ENCODE results near the gene PNCK.

The PNCK gene

DNA sequence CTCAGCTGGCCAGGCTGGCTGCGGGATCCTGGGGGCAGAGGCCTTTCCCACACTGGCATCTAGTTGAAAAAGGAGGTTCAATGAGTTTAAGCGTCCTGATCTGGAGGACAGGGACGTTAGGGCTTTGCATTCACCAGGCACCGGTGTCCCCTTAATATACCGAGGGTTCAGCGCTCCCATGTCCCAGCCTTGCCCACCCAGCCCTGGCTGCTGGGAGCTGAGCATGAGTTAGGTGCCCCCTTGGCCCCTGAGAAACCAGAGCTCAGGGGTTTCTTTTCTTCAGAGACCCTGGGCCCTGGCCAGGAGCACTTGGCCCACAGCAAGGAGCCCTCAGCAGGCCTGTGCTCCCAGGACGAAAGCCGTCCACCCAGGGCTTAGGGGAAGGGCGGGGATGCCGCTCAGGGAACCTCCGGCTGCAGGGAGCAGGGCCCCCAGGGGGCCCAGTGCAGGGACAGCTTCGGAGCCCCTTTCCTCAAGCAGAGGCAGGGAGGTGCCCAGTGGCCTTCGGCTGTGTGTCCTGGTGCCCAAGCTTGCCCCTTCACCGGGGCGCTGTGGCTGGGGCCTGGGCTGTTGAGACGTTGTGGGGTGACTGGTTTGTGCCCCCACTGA lies 47.5 kb downstream of the PNCK start:
- H3K27ac Mint-ChIP-seq = no peak overlapping the region

GRCh38 chrX:153625271-153626024 lies 48.2 kb downstream of the PNCK start:
- Mint-ChIP-seq H3K27me3 (no peaks in the 10 kb centered on the region), H3K36me3 (no peaks in the 10 kb centered on the region), H3K9me3 (ENCODE audit: low read depth) (no peaks in the 10 kb centered on the region), H3K4me3 (no peak overlapping the region), H3K27ac (no peak overlapping the region), H3K4me1 (ENCODE audit: low read depth) (no peaks in the 10 kb centered on the region)

More for the DNA sequence above, 47.5 kb downstream of the PNCK start:
- H3K4me1 Mint-ChIP-seq (ENCODE audit: low read depth) = no peaks in the 10 kb centered on the region
- H3K27me3 Mint-ChIP-seq = peaks cover under 1% of the 10 kb centered on the region
- H3K4me3 Mint-ChIP-seq = no peak overlapping the region
- H3K9me3 Mint-ChIP-seq (ENCODE audit: low read depth) = no peaks in the 10 kb centered on the region
- H3K36me3 Mint-ChIP-seq = no peaks in the 10 kb centered on the region

- H3K4me1 Mint-ChIP-seq (ENCODE audit: low read depth) = no peaks in the 10 kb centered on the region
- H3K27ac Mint-ChIP-seq = no peak overlapping the region
- no peaks in the 10 kb centered on the region for H3K36me3 Mint-ChIP-seq
- no peak overlapping the region for H3K4me3 Mint-ChIP-seq
- H3K27me3 Mint-ChIP-seq = no peaks in the 10 kb centered on the region
- no peaks in the 10 kb centered on the region for H3K9me3 Mint-ChIP-seq (ENCODE audit: low read depth)
Measured at GRCh38 chrX:153624196-153625091, 49.2 kb downstream of the PNCK start.

GRCh38 chrX:153623310-153624029 lies 50.1 kb downstream of the PNCK start:
- H3K4me3 Mint-ChIP-seq = no peak overlapping the region
- H3K9me3 Mint-ChIP-seq (ENCODE audit: low read depth) = no peaks in the 10 kb centered on the region
- H3K4me1 Mint-ChIP-seq (ENCODE audit: low read depth) = no peaks in the 10 kb centered on the region
- no peaks in the 10 kb centered on the region for H3K36me3 Mint-ChIP-seq
- H3K27ac Mint-ChIP-seq = no peak overlapping the region
- no peaks in the 10 kb centered on the region for H3K27me3 Mint-ChIP-seq

GRCh38 chrX:153622661-153623309 lies 50.8 kb downstream of the PNCK start:
- Mint-ChIP-seq H3K27me3 (no peaks in the 10 kb centered on the region), H3K27ac (no peak overlapping the region), H3K9me3 (ENCODE audit: low read depth) (no peaks in the 10 kb centered on the region), H3K36me3 (no peaks in the 10 kb centered on the region), H3K4me1 (ENCODE audit: low read depth) (no peaks in the 10 kb centered on the region), H3K4me3 (no peak overlapping the region)

- no peaks in the 10 kb centered on the region for H3K9me3 Mint-ChIP-seq (ENCODE audit: low read depth)
- no peaks in the 10 kb centered on the region for H3K27me3 Mint-ChIP-seq
- no peak overlapping the region for H3K27ac Mint-ChIP-seq
- H3K4me1 Mint-ChIP-seq (ENCODE audit: low read depth) = no peaks in the 10 kb centered on the region
- no peak overlapping the region for H3K4me3 Mint-ChIP-seq
- H3K36me3 Mint-ChIP-seq = no peaks in the 10 kb centered on the region
Measured at GRCh38 chrX:153621949-153622598, 51.5 kb downstream of the PNCK start.

DNA sequence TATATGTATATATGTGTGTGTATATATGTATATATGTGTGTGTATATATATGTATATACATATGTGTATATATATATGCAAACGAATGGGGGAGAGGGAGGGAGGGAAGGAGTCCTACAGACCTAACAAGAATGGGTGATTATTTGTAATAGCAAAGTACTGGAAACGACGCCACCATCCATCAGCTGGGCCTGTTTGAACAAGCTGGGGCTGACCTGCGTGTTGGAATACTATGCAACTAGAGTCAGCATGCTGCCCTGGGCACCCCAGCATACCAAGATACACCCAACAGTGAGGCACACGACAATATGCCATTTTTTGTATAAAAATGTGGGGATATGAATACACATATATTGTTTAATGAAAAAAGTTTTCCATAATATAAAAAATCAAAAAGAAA lies 53.0 kb downstream of the PNCK start:
- Mint-ChIP-seq H3K36me3 (no peaks in the 10 kb centered on the region), H3K9me3 (ENCODE audit: low read depth) (no peaks in the 10 kb centered on the region), H3K27ac (no peak overlapping the region), H3K4me3 (no peak overlapping the region), H3K4me1 (ENCODE audit: low read depth) (no peaks in the 10 kb centered on the region), H3K27me3 (no peaks in the 10 kb centered on the region)

Data from activated naive CD8-positive, alpha-beta T cell (primary cell).